AG10803 (cell line): Measurements from ENCODE around the gene QPCT.

ENCODE experiments used
- DNase-seq: peaks from one replicate; pipeline ENCODE4 v3.0.0; 2010; ENCODE audit warnings: low read depth
- H3K4me3 ChIP-seq: 2 replicates; pipeline ENCODE4 v1.5.1; 2011; ENCODE audit warnings: mild to moderate bottlenecking, low read length, control low read depth
- TF ChIP-seq, protein P1 (sequence below): conservative IDR thresholded peaks from 2 replicates; pipeline ENCODE4 v1.5.1; 2011; ENCODE audit warnings: mild to moderate bottlenecking, low read length, control low read depth, inconsistent platforms

Gene QPCT

DNA sequence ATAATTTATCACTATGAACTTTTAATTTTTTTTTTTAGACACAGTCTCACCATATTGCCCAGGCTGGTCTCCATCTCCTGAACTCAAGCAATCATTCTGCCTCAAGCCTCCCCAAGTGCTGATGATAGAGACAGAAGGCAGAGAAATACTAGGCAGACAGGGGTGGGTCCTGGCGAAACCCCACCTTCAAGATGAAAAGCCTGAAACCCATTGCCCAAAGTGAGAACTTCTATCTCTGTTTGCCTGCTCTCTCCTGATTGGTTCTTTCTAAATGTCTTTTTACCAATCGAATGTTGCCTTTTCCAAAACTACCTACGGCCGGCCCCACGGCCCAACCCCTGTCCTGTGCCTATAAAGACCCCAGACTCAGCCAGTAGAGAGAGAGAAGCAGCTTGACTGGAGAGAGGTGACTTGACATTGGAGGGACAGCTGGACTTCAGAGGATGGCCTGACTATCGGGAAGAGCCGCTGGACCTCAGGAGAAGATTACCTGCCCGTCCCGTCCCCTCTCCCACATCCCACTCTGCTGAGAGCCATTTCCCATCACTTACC lies 41.7 kb upstream of the QPCT start:
- no peak for DNase-seq
- H3K4me3 ChIP-seq, result no peak overlapping the region
- TF ChIP-seq, protein P1, sequence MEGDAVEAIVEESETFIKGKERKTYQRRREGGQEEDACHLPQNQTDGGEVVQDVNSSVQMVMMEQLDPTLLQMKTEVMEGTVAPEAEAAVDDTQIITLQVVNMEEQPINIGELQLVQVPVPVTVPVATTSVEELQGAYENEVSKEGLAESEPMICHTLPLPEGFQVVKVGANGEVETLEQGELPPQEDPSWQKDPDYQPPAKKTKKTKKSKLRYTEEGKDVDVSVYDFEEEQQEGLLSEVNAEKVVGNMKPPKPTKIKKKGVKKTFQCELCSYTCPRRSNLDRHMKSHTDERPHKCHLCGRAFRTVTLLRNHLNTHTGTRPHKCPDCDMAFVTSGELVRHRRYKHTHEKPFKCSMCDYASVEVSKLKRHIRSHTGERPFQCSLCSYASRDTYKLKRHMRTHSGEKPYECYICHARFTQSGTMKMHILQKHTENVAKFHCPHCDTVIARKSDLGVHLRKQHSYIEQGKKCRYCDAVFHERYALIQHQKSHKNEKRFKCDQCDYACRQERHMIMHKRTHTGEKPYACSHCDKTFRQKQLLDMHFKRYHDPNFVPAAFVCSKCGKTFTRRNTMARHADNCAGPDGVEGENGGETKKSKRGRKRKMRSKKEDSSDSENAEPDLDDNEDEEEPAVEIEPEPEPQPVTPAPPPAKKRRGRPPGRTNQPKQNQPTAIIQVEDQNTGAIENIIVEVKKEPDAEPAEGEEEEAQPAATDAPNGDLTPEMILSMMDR, result no peak

DNA sequence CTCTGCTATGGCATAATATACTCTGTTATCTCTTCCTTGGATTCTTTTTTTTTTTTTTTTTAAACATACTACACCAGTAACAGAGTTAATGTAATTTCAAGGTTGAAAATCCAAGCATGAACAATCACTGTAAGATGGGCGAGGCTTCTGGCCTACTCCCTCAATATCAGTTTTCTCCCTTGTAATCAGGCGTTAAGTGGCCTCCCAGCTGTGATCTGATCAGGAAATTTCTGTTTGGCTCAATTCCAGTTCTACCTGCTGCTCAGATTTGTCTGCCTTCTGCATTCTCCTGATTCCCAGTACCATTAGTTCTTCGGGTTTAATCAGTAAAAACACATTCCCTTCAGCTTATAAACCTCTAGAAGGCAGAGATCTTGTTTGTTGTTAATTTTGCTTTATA lies 38.4 kb upstream of the QPCT start:
- DNase-seq, result no peak
- TF ChIP-seq, protein P1, result no peak
- no peak overlapping the region for H3K4me3 ChIP-seq

DNA sequence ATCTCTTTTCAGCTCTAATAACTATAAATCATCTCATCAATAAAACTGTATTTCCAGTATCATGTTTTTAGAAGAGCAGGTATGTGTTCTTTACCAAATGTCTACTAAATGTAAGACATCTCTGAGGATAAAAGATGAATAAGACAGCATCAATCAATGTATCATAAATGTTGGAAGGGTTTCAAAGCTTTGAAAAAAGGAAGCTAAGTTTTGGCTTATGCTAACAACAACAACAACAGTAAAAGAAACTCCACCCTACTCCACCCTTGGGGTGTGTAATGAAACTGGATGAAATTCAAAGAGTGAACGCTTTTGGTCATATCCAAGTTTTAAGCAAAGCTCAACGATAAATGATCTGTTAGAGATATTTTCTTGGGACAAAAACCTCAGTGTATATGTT lies 36.9 kb upstream of the QPCT start:
- TF ChIP-seq, protein P1, result no peak
- no peak for DNase-seq
- no peak overlapping the region for H3K4me3 ChIP-seq

DNA sequence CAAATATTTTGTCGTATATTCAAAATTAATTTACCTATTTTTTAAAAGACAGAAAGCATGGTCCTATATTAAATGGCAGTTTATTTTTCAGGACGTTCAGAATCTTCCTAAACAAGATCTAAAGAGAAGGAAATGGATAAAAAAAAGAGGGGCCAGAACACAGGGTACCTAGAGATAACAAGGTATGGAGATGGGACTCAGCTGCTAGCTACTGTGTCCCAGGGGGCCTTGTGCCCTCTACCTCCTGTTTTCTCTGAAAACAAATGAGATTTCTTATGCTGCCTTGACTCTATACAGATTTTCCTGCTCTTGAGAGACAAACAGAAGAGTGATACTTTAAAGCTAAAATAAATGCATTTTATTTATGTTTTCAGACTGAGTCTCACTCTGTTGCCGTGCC lies 29.1 kb upstream of the QPCT start:
- TF ChIP-seq, protein P1, result no peak
- DNase-seq, result no peak
- no peak overlapping the region for H3K4me3 ChIP-seq

DNA sequence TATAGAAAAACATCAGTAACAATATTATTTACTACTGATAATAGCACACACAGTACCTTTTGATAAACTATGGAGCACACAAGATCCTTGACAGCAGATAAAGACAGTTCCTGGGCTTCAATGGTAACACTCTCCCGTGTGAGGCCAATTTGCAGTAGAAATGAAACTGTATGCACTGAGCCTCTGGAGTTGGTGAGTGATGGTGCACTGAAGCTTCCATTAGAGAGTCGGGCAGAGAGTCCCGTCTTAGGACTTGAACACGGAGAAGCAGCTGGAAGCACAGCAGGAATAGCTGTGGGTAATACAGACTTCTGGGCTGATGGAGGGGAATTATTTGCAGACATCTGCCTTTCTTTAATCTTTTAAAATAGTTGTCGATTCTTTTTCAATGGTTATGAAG lies 28.2 kb upstream of the QPCT start:
- H3K4me3 ChIP-seq, result no peak overlapping the region
- TF ChIP-seq, protein P1, result no peak

DNA sequence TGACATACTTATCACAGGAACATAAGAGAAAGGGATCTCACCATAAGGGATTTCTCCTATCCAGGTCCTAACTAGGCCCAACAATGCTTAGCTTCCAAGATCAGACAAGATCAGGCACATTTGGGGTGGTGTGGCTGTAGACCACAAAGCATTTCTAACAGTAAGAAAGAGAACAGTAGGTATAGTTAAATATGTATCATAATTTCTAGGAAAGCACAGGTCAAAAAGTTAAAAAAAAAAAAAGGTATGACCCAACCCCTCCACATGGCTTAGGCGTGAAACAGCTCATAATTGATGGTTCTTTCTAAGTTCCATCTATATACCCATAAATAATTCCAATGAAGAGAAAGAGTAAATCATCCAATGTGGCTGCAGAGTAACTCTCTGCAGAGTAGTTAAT lies 26.7 kb upstream of the QPCT start:
- no peak overlapping the region for H3K4me3 ChIP-seq

More for the DNA sequence above, 28.2 kb upstream of the QPCT start:
- DNase-seq, result no peak

DNA sequence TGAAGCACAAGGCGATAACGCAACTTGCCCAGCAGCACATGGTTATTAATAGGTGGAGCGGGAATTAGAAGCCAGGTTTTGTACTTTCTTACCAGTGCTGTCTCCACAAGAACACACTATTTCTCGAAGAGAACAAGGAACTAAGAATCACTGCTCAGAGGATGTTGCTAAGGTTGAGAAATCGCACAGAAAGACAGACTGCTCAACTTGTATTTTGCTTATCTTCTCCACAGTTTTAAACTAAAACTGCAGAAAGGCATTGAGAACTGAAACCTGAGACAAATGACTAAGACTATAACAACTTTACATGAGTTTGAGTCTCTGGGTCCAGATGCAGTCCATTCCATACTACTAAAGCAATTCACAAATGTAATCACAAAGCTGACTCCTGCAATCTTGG lies 26.0 kb upstream of the QPCT start:
- DNase-seq, result peak; percentile 69
- H3K4me3 ChIP-seq, result no peak overlapping the region
- TF ChIP-seq, protein P1, result no peak

More for the DNA sequence above, 26.7 kb upstream of the QPCT start:
- no peak for DNase-seq
- TF ChIP-seq, protein P1, result no peak
